Stimulated activated CD4-positive, alpha-beta T cell treated with anti-CD3 and anti-CD28 coated beads, Interleukin-12 subunit alpha, Interleukin-12 subunit beta, amount 100 ng/mL, for 24 hours (primary cell): Measurements from ENCODE around the gene ADGRA1.
"Not testable (repeated sequence)": the region's sequence is repeated elsewhere in the genome, so short reads cannot be mapped to it uniquely, and the experiment has no call there.

Source experiments
- DNase-seq, 2 experiments: peaks; one replicate each; pipeline ENCODE4 v3.0.0-alpha.2; 2020; ENCODE audit warnings: low read depth in 2 of 2

Gene ADGRA1

DNA sequence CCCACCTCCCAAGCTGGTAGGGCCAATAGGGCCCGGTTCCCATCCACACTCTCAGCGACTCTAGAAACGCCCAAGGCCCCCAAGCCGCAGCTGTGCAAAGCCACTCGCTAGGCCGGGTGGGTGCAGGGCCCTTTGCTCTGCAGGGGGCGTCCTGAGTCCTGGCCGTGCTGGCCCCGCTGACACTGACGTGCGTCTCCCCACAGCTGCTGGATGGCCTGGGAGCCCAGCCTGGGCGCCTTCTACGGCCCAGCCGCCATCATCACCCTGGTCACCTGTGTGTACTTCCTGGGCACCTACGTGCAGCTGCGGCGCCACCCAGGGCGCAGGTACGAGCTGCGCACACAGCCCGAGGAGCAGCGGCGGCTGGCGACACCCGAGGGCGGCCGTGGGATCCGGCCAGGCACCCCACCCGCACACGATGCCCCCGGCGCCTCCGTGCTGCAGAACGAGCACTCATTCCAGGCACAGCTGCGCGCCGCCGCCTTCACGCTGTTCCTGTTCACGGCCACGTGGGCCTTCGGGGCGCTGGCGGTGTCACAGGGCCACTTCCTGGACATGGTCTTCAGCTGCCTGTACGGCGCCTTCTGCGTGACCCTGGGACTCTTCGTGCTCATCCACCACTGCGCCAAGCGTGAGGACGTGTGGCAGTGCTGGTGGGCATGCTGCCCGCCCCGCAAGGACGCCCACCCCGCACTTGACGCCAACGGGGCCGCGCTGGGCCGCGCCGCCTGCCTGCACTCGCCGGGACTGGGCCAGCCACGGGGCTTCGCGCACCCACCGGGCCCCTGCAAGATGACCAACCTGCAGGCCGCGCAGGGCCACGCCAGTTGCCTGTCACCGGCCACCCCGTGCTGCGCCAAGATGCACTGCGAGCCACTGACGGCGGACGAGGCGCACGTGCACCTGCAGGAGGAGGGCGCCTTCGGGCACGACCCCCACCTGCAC, 40.7 kb downstream of the ADGRA1 start:
- no peak for DNase-seq

DNA sequence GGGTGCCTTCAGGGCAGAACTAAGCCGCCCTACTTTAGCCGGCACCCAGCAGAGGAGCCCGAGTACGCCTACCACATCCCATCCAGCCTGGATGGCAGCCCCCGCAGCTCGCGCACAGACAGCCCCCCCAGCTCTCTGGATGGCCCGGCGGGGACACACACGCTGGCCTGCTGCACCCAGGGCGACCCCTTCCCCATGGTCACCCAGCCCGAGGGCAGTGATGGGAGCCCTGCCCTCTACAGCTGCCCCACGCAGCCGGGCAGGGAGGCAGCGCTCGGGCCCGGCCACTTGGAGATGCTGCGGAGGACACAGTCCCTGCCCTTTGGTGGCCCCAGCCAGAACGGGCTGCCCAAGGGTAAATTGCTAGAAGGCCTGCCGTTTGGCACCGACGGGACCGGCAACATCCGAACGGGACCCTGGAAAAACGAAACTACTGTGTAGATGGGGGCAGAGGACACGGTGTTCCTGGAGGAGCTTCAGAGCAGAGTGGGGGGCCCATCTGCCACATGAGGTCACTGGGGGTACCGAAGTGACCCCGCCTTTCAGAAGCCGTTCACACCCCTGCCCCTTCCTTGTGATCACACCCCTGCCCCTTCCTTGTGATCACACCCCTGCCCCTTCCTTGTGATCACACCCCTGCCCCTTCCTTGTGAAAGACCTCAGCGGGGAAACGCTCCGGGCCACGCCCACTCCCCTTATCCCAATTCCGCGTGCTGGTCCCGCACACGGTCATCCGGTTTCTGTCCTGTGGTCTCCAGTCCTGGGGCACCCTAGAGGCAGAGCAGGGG, 41.5 kb downstream of the ADGRA1 start:
- no peak for DNase-seq

DNA sequence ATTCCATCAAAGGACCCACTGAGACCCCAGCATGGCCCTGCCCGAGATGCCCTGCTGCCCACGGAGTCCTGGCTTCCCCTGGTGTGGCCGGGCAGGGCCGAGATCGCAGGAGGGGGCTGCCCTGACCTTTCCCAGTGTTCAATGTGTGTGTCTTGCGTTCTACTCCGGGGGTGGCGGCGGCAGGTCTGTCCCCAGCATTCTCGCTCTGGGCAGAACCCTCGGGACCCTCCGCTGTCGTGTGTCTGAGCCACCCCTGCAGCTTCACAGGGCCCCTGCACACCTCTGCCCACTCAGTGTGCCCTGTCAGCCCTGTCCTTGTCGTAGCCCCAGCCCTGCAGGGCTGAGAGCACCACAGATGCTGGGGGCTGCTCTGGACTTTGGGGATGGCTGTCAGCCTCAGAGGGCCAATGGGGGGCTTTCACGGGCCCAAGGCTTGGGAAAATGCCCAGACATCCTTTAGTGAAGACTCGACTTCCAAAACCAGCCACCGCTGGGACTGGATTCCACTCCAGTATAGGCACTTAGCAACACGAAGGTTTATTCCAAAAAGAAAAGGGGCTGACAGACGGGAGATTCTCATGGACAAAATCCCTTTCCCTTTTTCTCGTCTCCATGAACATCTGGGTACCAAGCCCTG, 42.3 kb downstream of the ADGRA1 start:
- no peak for DNase-seq

DNA sequence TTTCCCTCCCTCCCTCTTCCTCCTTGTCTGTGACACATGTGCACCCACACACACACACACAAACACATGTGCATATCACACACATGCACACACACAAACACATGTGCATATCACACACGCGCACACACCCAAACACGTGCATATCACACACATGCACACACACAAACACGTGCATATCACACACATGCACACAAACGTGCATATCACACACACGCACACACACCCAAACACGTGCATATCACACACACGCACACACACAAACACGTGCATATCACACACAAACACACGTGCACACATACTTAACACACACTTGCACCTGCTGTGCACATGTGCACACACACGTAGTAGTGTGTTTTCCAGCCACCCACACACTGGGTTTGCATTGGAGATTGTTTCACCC, 42.9 kb downstream of the ADGRA1 start:
- DNase-seq, result no peak

DNA sequence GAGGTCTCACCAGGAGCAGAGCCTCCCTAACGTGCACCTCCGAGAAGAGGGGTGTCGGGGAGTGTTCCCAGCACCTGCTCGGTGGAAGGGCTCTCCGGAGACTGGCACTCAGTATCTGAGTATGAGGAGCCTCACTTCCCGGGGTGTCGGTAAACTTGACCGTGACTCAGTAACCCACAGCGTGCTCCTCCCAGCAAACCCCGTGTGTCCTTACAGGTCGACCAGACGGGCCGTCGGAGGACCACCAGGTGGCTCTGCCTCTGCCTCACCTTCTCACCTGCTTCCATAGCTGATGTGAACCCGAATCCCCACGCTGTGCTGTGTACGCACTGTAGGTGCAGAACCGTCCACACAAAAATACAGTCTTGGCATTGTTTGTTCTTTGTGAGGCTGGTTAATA, 43.3 kb downstream of the ADGRA1 start:
- no peak for DNase-seq

DNA sequence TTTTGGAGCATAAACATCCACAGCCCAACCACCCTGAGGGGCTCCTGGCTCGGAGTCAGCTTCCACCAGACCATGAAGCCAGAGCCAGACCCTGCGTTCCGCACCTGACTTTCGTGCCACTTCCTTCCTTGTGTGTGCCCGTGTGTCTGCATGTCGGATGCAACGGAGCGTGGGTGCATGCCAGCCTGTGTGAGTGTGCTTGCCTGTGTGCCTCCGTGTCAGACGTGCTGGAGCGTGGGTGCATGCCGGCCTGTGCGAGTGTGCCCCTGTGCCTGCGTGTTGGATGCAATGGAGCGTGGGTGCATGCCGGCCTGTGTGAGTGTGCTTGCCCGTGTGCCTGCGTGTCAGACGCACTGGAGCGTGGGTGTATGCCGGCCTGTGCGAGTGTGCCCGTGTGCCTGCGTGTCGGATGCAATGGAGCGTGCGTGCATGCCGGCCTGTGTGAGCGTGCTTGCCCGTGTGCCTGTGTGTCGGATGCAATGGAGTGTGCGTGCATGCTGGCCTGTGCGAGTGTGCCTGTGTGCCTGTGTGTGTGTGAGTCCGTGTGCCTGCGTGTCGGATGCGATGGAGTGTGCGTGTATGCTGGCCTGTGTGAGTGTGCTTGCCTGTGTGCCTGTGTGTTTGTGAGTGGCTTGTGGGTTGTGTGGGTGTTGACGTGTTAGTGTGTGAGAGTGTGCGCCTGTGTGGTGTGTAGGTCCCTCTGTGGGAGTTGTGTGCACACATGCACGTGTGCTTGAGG, 44.2 kb downstream of the ADGRA1 start:
- no peak for DNase-seq

DNA sequence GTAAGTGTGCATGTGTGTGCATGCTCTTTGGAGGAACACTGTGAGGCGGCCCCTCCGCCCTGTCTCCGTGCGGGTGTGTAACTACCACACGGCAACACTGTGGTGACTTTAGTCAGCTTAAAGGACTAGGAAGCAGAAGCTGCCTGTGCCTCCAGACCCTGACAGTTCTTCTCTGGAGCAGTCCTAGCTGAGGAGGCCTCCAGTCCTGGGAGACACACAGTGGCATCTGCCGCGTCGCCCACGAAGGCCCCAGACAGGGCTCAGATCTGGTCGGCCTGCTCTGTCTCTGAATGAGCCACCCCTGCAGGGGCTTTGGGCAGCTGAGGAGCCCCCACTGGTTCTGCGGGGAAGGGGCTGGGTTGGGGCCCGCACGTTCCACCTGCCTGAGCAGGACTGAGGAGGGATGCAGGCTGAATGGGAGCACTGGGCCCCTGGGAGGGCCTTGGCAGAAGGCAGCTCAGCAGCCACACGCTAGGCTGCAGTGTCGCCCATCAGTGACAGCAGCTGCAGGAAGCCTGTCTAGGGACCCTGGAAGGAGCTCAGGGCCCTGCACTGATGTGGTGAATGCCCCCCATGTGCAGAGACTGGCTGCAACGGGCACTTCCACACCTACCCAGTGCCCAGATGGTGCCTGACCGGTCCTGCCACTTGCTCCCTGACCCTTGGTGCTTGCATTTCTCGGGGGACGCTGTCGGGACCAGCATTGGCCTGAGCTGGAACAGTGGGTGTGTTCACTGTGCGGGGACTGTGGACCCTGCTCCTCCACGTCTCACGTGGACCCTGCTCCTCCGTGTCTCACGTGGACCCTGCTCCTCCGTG, 45.0 kb downstream of the ADGRA1 start:
- no peak for DNase-seq

DNA sequence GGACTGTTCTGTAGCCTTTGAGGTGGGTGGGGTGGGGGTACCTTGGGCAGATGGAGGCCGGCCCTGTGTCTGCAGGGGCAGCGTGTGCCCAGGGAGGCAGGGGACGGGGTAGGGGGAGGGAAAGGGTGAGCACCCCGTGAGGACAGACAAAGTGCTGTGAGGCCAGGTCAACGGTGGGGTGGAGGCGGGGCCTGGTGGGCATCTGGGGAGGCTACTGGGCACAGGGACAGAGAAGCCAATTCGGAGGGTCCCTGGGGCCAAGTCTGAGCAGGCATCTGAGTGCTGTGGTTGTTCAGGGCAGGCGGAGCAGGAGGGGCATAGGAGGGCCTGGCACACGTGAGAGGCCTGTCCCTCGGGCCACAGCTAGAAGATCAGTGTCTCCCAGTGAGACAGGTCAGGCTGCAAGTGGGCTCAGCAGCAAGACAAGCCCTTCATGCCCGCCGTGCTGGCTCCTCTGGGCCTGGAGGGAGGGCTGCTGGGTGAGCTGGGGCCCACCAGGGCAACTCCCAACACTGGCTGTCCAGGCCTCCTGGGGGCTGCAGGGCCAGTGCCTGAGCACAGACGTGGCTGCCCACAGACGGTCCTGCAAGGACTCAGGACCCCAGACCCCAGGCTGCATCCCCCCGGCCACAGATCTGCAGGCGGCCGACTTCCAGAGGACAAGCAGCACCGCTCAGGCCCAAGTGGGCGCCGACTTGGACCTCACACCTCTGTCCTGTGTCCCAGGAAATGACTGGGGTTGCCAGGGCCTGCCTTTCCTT, 45.9 kb downstream of the ADGRA1 start:
- no peak for DNase-seq

DNA sequence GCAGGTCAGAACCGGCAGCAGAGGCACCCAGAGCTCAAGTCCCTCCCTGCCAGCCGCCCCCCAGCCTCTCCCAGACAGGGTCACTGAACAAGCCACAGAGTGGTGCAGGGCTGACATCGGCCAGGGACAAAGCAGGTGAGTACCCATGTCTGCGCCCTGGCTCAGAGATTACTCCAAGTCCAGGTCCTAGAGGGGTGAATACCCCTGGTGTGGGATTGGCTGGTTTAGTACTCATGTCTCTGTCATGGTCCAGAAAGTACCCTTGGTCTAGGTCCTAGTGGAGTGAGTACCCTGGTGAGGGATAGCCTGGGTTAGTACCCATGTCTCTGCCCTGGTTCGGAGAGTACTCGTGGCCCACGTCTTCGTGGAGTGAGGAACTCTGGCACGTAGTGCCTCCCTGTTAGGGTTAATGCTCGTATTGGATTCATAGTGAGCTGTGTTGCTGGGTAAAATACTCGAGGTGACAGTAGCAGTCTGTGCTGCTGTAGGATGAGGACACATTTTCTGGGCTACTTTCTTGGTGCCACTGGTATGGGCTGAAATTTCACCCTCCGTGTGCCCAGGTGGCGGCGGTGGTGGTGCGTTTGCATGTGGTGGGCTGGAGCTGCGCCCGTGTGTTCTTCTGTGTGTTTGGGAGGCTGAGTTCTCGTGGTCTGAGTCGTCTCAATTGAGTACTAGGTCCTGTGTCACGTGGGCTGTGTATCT, 46.8 kb downstream of the ADGRA1 start:
- DNase-seq, result no peak

DNA sequence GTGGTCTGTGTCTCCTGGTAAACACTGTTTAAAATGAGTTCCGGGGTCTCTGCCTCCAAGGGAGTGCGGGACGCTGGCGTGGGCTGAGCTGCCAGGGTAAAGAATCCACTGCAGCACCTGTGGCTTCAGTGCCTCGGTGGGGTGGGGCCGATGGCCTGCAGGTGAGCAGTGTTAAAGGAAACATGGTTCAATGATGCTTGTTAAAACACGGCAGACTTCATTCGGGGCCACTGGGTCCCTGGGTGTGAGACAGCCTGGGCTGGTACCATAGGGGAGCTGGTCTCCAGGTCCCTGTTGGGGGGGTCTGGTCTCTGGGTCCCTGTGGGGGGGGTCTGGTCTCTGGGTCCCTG, 47.4 kb downstream of the ADGRA1 start:
- no peak for DNase-seq

DNA sequence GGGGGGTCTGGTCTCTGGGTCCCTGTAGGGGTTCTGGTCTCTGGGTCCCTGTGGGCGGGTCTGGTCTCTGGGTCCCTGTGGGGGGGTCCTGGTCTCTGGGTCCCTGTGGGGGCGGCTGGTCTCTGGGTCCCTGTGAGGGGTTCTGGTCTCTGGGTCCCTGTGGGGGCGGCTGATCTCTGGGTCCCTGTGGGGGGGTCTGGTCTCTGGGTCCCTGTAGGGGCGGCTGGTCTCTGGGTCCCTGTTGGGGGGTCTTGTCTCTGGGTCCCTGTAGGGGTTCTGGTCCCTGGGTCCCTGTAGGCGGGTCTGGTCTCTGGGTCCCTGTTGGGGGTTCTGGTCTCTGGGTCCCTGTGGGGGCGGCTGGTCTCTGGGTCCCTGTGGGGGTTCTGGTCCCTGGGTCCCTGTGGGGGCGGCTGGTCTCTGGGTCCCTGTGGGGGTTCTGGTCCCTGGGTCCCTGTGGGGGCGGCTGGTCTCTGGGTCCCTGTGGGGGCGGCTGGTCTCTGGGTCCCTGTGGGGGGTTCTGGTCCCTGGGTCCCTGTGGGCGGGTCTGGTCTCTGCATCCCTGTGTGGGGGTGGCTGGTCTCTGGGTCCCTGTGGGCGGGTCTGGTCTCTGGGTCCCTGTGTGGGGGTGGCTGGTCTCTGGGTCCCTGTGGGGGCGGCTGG, 49.9 kb downstream of the ADGRA1 start:
- DNase-seq, result not testable (repeated sequence)

DNA sequence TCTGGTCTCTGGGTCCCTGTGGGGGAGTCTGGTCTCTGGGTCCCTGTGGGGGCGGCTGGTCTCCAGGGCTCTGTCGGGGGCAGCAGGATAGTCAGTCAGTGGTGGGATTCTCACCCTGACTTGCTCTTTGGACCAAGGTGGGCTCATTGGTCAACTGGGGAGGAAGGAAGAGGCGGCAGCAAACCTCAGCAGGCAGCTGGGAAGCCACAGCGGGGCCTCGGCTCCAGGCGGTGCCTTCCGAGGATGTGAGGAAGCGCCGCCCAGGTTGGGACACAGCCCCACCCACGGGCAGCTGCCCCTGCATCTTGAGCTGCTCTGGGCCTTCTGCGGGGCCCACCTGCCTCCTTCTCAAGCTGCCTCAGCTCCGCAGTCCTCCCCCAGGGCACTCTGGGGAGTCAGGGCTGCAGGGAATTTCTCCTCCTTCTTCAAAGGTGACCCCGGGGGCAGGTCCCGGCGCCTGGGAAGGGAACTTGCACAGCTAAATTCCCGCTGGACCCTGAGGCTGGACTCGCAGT, 51.9 kb downstream of the ADGRA1 start:
- DNase-seq, result no peak

DNA sequence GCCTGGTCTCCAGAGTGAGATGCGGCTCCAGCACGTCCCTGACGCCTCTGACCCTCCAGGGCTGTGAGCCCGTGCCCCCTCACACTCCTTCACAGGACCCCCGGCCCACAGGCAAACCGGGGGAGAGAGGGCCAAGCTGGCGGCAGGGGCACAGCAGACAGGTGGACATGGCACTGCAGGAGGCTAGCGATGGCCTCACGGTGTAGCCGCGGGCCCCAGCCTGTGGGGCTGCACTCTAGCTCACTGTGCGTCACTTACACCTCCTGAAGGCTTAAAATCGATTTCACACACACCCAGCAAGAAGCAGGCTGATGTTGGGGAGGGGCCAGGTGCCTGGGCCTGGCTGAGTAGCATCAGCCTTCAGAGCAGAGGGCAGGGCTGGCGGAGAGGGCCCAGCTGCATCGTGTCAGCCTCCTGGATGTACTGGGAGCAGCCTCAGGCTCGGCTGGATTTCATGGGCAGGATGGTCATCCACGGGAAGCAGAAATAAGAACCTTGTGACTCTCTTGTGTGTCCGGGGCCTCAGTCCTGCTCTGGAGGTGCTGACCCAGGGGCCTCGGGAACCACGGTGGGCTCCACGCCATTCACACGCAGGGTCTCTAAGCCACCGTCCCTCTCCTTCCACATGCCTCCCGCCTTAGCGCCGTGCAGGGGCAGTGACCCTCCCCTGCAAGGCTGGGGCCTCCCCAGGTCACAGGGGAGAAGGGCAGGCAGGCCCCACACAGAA, 52.9 kb downstream of the ADGRA1 start:
- no peak for DNase-seq

DNA sequence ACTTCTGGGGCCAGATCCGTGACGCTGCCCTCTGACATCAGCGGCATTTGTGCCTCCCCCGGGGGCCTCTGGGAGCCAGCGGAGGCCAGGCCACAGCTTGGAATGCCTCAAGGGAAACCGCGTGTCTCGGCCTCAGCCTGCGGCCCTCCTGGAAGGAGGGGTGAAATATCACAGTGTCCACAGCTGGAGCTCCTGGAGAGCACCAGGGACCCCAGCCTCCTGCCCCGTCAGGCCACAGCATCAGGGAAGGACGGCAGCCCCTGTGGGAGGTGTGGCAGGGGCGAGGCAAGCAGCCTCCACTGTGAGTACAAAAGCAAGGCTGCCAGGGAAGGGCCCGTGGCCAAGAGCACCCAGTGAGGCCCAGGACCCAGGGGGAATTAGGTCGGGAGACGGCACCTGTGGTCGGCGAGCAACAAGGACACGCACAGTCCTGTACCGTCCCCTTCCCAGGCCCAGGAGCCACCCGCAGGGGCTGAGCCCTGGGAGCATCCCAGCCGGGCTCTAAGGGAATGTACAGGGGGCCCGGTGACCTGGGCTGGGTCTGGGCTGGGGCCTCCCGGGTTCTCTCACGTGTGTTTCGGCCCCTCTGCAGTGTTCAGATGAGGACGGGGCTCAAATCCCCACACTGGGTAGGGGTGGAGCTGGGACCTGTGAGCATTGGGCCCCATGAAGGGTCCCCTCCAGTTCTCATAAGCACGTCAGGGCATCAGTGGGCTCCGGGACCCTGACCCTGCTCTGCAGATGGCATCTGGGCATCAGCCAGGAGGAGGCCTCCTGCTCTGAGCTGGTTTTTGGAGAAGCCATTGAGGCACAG, 53.6 kb downstream of the ADGRA1 start:
- no peak for DNase-seq

DNA sequence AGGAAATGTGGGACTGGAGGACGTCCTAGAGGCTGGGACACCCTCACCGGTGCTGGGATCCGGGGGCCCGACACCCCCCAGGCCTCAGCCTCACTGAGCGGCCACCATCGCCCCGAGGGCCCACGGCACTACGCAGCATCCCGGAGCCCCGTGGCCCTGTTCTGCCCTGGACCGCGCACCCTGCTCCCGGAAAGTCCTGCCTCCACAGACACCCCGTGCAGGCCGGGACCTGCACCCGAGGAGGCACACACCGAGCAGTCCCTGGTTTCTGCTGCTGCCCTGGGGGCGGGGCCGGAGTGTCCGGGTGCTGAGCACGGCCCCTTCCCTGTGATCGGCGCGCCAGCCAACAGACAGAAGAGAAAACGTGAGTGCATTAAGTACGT, 54.2 kb downstream of the ADGRA1 start:
- DNase-seq, result no peak

DNA sequence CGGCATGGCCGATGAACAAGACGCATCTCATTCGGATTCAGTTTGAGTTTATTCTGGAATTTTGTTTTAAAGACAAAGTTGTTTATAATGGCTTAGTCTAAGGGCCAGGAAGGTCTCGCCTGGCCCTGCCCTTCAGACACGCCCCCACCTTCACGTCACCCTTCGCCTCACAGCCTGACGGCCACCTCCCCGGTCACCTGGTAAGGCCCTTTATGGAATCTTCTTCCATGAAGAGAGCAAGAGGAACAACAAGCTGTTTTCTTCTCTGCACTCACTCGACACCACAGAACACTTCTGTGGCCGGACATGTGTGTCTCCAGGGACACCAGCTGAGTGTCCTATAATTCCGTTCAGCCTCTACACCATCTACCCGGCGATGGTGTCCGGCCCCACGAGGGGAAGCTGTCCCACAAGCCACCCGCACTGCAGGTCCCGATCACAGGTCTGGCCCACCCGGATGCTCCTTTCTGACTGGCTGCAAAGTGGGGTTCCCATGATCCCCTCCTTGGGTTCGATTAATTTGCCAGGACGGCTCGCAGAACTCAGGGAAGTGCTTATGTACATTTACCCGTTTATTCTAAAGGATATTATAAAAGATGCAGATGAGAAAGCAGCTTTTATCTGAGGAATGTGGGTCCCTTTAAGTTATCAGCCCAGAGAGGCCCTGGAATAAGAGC, 54.9 kb downstream of the ADGRA1 start:
- DNase-seq, result no peak

DNA sequence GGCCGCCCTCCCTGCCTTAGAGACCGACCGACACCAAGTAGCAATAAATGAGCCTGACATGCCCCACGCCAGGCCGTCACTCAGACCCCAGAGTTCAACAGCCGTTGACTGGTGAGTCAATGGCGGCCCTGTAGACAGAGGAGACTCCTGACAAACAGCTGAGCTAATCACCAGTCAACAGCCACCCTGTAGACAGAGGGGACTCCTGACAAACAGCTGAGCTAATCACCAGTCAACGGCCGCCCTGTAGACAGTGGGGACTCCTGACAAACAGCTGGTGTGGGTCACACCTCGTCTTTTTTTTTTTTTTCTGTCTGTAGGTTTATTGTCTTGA, 55.4 kb downstream of the ADGRA1 start:
- DNase-seq, result no peak
